Measurements from ENCODE around the gene EIF2B2. TPM values are rescaled to one million over a fixed set of nuclear protein-coding genes. Genes with fewer than 3 reads are reported as not detected.

Gene EIF2B2
- total and polyA plus RNA-seq, 2 of the 13 experiments (the other 11 are each of a cell fraction or from before 2014, with no cell fraction given): 54.4 to 78.6 TPM

DNA sequence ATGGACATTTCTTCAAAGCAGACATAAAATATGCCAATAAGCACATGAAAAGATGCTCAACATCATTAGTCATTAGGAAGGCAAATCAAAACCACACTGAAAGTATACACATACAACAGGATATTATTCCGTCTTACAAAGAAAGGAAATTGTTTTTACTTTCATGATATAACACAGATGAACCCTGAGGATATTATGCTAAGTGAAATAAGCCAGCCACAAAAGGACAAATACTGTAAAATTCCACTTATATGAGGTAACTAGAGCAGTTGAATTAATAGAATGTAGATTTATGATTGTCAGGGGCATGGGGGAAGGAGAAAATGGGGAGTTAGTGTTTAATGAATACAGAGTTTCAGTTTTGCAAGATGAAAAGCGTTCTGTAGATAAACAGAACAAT lies 56.9 kb downstream of the EIF2B2 start:
- no peak overlapping the region for H3K4me3 ChIP-seq (replicated peaks in 1 of 3; ENCODE audit: insufficient read depth in 1 of 3, low read depth in 2 of 3, low read length in 3 of 3)
- ChIA-PET CTCF (ENCODE audit: low intra/inter-chr PET ratio, low total read pairs) (no interaction called here), POLR2A (no interaction called here)
- peaks cover 0 to 3% of the 10 kb centered on the region in 2 experiments; a peak in 1 of 5 replicates for H3K36me3 ChIP-seq (replicated peaks in 1 of 2; ENCODE audit: control insufficient read depth in 1 of 2, insufficient read depth in 2 of 2, low read length in 2 of 2)
- 97% methylated on average over 2 of the region's 2 CpGs for WGBS (ENCODE audit: low lambda C conversion rate)
- no peak overlapping the region for H3K4me2 ChIP-seq (ENCODE audit: low read depth, low read length)
- peaks cover 13% of the 10 kb centered on the region for H3K4me1 ChIP-seq (ENCODE audit: insufficient read depth, low read length)
- DNase-seq (ENCODE audit: low spot score) (no peak), ATAC-seq (no peak), FAIRE-seq (no peak)
- in situ Hi-C loops (cut with HindIII; ENCODE audit: extremely low pct_ligation_motif_present, low pct_unique_long_range_greater_than_20kb) (no loop called here), intact Hi-C loops (cut with micrococcal nuclease; ENCODE audit: unreplicated experiment) (loop anchor here (10.0 kb wide), 1 partner anchor 55 kb away; the partner anchor contains the start of gene EIF2B2)
- BruUV-seq (replicated peaks): no TSS peak
- H4K20me1 ChIP-seq (ENCODE audit: insufficient read depth, low read length): no peaks in the 10 kb centered on the region
- no peak overlapping the region for H3K9ac ChIP-seq (ENCODE audit: insufficient read depth, low read depth, low read length)
- H3K79me2 ChIP-seq (ENCODE audit: insufficient read depth, low read length): peaks cover 11% of the 10 kb centered on the region
- no peaks in the 10 kb centered on the region for H3K9me3 ChIP-seq (ENCODE audit: low read length)
- H3K27me3 ChIP-seq (ENCODE audit: control insufficient read depth in 1 of 2, insufficient read depth in 2 of 2, low read length in 2 of 2): no peaks in the 10 kb centered on the region; a peak in 1 of 5 replicates
- H3K27ac ChIP-seq (ENCODE audit: extremely low read length, insufficient read depth, low read length): no peak overlapping the region
- no peak overlapping the region for H2AFZ ChIP-seq (ENCODE audit: low read length)
- TF ChIP-seq, protein P1, sequence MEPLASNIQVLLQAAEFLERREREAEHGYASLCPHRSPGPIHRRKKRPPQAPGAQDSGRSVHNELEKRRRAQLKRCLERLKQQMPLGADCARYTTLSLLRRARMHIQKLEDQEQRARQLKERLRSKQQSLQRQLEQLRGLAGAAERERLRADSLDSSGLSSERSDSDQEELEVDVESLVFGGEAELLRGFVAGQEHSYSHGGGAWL (CRISPR knock-in tag; IDR thresholded peaks at IDR 0.05): no peak
- TF ChIP-seq TBP (CRISPR knock-in tag; IDR thresholded peaks at IDR 0.05): no peak
- no peak for TF ChIP-seq MEF2D (CRISPR knock-in tag; IDR thresholded peaks at IDR 0.05)
- TF ChIP-seq, protein P2, sequence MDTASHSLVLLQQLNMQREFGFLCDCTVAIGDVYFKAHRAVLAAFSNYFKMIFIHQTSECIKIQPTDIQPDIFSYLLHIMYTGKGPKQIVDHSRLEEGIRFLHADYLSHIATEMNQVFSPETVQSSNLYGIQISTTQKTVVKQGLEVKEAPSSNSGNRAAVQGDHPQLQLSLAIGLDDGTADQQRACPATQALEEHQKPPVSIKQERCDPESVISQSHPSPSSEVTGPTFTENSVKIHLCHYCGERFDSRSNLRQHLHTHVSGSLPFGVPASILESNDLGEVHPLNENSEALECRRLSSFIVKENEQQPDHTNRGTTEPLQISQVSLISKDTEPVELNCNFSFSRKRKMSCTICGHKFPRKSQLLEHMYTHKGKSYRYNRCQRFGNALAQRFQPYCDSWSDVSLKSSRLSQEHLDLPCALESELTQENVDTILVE (CRISPR knock-in tag; IDR thresholded peaks at IDR 0.05): no peak
- TF ChIP-seq KDM3A (CRISPR knock-in tag; IDR thresholded peaks at IDR 0.05; ENCODE audit: low read depth): no peak
- TF ChIP-seq, protein P3, sequence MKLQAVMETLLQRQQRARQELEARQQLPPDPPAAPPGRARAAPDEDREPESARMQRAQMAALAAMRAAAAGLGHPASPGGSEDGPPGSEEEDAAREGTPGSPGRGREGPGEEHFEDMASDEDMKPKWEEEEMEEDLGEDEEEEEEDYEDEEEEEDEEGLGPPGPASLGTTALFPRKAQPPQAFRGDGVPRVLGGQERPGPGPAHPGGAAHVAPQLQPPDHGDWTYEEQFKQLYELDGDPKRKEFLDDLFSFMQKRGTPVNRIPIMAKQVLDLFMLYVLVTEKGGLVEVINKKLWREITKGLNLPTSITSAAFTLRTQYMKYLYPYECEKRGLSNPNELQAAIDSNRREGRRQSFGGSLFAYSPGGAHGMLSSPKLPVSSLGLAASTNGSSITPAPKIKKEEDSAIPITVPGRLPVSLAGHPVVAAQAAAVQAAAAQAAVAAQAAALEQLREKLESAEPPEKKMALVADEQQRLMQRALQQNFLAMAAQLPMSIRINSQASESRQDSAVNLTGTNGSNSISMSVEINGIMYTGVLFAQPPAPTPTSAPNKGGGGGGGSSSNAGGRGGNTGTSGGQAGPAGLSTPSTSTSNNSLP (IDR thresholded peaks at IDR 0.05; ENCODE audit: low read depth, low read length): no peak
- TF ChIP-seq ZNF589 (CRISPR knock-in tag; conservative IDR thresholded peaks at IDR 0.05): no peak
- no peak for TF ChIP-seq PCBP2 (optimal IDR thresholded peaks at IDR 0.05; ENCODE audit: low read depth, low read length, poor library complexity, severe bottlenecking)
- no peak for TF ChIP-seq NFATC3 (CRISPR knock-in tag; IDR thresholded peaks at IDR 0.05)
- TF ChIP-seq RARA (CRISPR knock-in tag; IDR thresholded peaks at IDR 0.05): no peak
- no peak for TF ChIP-seq ZNF678 (CRISPR knock-in tag; IDR thresholded peaks at IDR 0.05)
- TF ChIP-seq ZBTB8A (CRISPR knock-in tag; IDR thresholded peaks at IDR 0.05; ENCODE audit: borderline replicate concordance, low read depth): no peak
- no peak for TF ChIP-seq GTF3A (CRISPR knock-in tag; conservative IDR thresholded peaks at IDR 0.05)
- TF ChIP-seq, protein P4, sequence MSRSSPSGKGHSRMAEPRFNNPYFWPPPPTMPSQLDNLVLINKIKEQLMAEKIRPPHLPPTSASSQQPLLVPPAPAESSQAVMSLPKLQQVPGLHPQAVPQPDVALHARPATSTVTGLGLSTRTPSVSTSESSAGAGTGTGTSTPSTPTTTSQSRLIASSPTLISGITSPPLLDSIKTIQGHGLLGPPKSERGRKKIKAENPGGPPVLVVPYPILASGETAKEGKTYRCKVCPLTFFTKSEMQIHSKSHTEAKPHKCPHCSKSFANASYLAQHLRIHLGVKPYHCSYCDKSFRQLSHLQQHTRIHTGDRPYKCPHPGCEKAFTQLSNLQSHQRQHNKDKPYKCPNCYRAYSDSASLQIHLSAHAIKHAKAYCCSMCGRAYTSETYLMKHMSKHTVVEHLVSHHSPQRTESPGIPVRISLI (CRISPR knock-in tag; IDR thresholded peaks at IDR 0.05; ENCODE audit: borderline replicate concordance): no peak
- TF ChIP-seq, protein P5, sequence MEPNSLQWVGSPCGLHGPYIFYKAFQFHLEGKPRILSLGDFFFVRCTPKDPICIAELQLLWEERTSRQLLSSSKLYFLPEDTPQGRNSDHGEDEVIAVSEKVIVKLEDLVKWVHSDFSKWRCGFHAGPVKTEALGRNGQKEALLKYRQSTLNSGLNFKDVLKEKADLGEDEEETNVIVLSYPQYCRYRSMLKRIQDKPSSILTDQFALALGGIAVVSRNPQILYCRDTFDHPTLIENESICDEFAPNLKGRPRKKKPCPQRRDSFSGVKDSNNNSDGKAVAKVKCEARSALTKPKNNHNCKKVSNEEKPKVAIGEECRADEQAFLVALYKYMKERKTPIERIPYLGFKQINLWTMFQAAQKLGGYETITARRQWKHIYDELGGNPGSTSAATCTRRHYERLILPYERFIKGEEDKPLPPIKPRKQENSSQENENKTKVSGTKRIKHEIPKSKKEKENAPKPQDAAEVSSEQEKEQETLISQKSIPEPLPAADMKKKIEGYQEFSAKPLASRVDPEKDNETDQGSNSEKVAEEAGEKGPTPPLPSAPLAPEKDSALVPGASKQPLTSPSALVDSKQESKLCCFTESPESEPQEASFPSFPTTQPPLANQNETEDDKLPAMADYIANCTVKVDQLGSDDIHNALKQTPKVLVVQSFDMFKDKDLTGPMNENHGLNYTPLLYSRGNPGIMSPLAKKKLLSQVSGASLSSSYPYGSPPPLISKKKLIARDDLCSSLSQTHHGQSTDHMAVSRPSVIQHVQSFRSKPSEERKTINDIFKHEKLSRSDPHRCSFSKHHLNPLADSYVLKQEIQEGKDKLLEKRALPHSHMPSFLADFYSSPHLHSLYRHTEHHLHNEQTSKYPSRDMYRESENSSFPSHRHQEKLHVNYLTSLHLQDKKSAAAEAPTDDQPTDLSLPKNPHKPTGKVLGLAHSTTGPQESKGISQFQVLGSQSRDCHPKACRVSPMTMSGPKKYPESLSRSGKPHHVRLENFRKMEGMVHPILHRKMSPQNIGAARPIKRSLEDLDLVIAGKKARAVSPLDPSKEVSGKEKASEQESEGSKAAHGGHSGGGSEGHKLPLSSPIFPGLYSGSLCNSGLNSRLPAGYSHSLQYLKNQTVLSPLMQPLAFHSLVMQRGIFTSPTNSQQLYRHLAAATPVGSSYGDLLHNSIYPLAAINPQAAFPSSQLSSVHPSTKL (CRISPR knock-in tag; IDR thresholded peaks at IDR 0.05): no peak
- TF ChIP-seq ELF1 (CRISPR knock-in tag; IDR thresholded peaks at IDR 0.05): no peak

Measured in HepG2 (cell line).